Small intestine (tissue), 7 donors: ENCODE results near the gene DYDC2. TPM values are rescaled to one million over a fixed set of nuclear protein-coding genes. Genes with fewer than 3 reads are reported as not detected.
A peak's percentile ranks its signal among the peaks of the same experiment; 100 is the strongest.

Source experiments
- DNase-seq, 2 donors: peaks; one replicate each; pipeline versions ENCODE4 v3.0.0 to v3.0.0-alpha.2; 2013
- FAIRE-seq: peaks from 2 replicates; lab custom pipeline; 2012; peaks lifted over from hg19 to GRCh38; lab: Jason Lieb, UNC
- H3K27ac ChIP-seq, 3 donors: one replicate each; pipeline ENCODE4 v1.5.1; 2013; ENCODE audit warnings: low read length in 2 of 3, mild to moderate bottlenecking in 2 of 3, control low read depth in 1 of 3, inconsistent platforms in 1 of 3, low read depth in 1 of 3, moderate library complexity in 1 of 3
- H3K27me3 ChIP-seq, 3 donors: one replicate each; pipeline ENCODE4 v1.6.1; 2013; ENCODE audit warnings: low read length in 3 of 3, inconsistent platforms in 1 of 3; ENCODE audit not compliant: control insufficient read depth in 3 of 3, insufficient read depth in 3 of 3
- H3K36me3 ChIP-seq, 3 donors: one replicate each; pipeline ENCODE4 v1.6.1; 2013; ENCODE audit warnings: low read length in 3 of 3, inconsistent platforms in 1 of 3, low read depth in 1 of 3, mild to moderate bottlenecking in 1 of 3, moderate library complexity in 1 of 3; ENCODE audit not compliant: control insufficient read depth in 3 of 3, insufficient read depth in 2 of 3
- H3K4me1 ChIP-seq, 3 donors: one replicate each; pipeline ENCODE4 v1.6.1; 2013; ENCODE audit warnings: low read length in 2 of 3, inconsistent platforms in 1 of 3, low read depth in 1 of 3, mild to moderate bottlenecking in 1 of 3, moderate library complexity in 1 of 3; ENCODE audit not compliant: control insufficient read depth in 3 of 3, insufficient read depth in 2 of 3
- H3K4me3 ChIP-seq, 3 donors: one replicate each; pipeline ENCODE4 v1.5.1; 2013; ENCODE audit warnings: low read length in 3 of 3, control low read depth in 1 of 3, inconsistent platforms in 1 of 3, low read depth in 1 of 3, mild to moderate bottlenecking in 1 of 3, moderate library complexity in 1 of 3
- H3K9me3 ChIP-seq, 2 donors: one replicate each; pipeline ENCODE4 v1.6.1; 2013; ENCODE audit warnings: low read depth in 1 of 2, low read length in 1 of 2; ENCODE audit not compliant: control insufficient read depth in 2 of 2, insufficient read depth in 1 of 2
- WGBS, 3 donors: extraction: QIAGEN DNeasy Blood & Tissue Kit; methylation state at CpG; one replicate each; pipeline ENCODE4 v1.1.7; 2013; 5-methylcytosine and 5-hydroxymethylcytosine counted together
- polyA plus RNA-seq, 4 donors: library from polyadenylated mRNA; stranded (reverse) in 3 of 4; unstranded in 1 of 4; fragments of 200-250 nt in 3 of 4; fragments of 120-200 nt in 1 of 4; gene quantifications; one replicate each; pipeline versions ENCODE4 v1.2.1 to v1.2.3, GENCODE V29; 2013
- donor health status: healthy with polysubstance abuse.
- donor health status: control.
- donor health status: control.
- donor health status: Bipolar disorder and iron deficiency.
- donor health status: healthy.

The DYDC2 gene
- polyA plus RNA-seq, 4 donors = 0.64 to 1.4 TPM; not detected in 2

GRCh38 chr10:80400136-80400804, 43.7 kb downstream of the DYDC2 start:
- H3K27ac ChIP-seq = no peak overlapping the region
- no peak overlapping the region for H3K4me3 ChIP-seq
- no peaks in the 10 kb centered on the region for H3K4me1 ChIP-seq
- DNase-seq = no peak
- H3K36me3 ChIP-seq = no peaks in the 10 kb centered on the region
- FAIRE-seq = no peak
- H3K27me3 ChIP-seq = no peaks in the 10 kb centered on the region
- H3K9me3 ChIP-seq = no peaks in the 10 kb centered on the region
- 59 to 67% (median 63%) methylated on average over 8 of the region's 8 CpGs for WGBS, 3 donors

- WGBS, 3 donors = 57 to 97% (median 86%) methylated on average over 1 of the region's 1 CpG
- FAIRE-seq (no peak), DNase-seq (no peak)
Observed at GRCh38 chr10:80405035-80405434, 48.5 kb downstream of the DYDC2 start.

DNA sequence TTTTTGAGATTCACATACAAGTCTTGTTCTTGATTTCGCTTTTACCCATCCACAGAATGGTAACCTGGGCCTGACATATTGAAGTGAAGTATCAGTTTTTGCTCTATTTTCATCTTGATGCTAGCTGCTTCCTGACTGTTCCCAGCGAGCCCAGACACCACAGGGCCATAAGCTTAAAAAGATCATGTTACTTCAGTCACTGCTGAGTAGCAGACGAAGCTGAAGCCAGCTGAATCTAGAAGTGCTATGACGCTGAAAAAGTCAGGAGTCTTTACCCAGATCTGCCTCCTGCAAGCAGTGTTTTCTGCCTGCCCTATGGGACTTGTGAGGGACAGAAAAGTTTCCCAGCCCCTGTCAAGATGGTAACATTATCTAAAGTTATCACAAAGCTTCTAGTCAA, 49.0 kb downstream of the DYDC2 start:
- FAIRE-seq (no peak), DNase-seq (no peak)
- H3K4me1 ChIP-seq = peaks cover 0 to 28% (median 0%) of the 10 kb centered on the region in 3 donors
- no peaks in the 10 kb centered on the region for H3K27me3 ChIP-seq
- no peak overlapping the region for H3K27ac ChIP-seq
- no peaks in the 10 kb centered on the region for H3K9me3 ChIP-seq
- H3K36me3 ChIP-seq = no peaks in the 10 kb centered on the region
- no peak overlapping the region for H3K4me3 ChIP-seq
- 66 to 94% (median 82%) methylated on average over 4 of the region's 4 CpGs for WGBS, 3 donors

More at GRCh38 chr10:80405035-80405434, 48.5 kb downstream of the DYDC2 start:
- H3K4me1 ChIP-seq = peaks cover 0 to 23% (median 0%) of the 10 kb centered on the region in 3 donors
- H3K27me3 ChIP-seq = no peaks in the 10 kb centered on the region
- no peaks in the 10 kb centered on the region for H3K9me3 ChIP-seq
- no peaks in the 10 kb centered on the region for H3K36me3 ChIP-seq
- H3K4me3 ChIP-seq = no peak overlapping the region
- H3K27ac ChIP-seq = no peak overlapping the region

DNA sequence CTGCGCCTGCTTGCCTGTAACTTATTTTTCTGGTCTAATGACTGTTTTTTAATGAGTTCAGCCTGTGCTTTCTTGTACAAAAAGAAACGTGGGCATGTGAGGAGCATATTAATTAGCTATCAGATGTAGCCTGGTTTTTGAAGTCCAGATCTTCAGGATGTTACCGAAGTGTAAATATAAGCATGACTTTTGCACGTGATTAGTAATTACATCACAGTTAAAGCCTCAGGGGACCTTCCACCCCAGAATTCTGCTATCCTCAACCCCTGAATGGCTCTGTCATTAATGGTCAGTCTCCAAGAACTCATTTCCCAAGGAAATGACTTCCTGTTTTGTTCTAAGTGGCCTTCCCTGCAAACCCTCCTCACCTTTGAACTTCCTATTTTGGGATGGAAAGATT, 49.6 kb downstream of the DYDC2 start:
- peak in 1 of 2 donors; percentile 25 for DNase-seq
- WGBS, 3 donors = 54 to 59% (median 57%) methylated on average over 4 of the region's 4 CpGs
- Histone ChIP-seq H3K27ac (peak overlapping the region in 2 of 3 donors; percentile 25 to 37), H3K4me1 (peaks cover 0 to 34% (median 5%) of the 10 kb centered on the region in 3 donors), H3K4me3 (no peak overlapping the region), H3K36me3 (peaks cover 0 to 1% (median 0%) of the 10 kb centered on the region in 3 donors), H3K9me3 (no peaks in the 10 kb centered on the region), H3K27me3 (no peaks in the 10 kb centered on the region)
- FAIRE-seq = no peak

DNA sequence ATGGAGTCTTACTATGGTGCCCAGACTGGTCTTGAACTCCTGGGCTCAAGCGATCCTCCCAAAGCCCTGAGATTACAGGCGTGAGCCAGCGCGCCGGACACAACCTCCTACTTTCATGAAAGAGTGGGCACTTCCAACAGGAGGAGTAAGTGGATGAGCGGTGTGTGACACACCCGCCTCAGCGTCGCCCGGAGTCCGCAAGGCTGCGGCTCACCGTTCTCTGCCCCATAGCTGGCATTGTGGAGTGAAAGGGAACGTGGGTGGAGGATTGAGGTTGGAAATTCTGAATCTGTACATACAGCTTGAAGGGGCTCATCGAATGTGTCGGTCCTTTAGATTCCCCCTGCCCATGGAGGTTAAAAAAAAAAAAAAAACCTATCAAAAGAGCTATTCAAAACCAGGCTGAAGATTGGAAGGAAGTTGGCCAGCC, 51.2 kb downstream of the DYDC2 start:
- Histone ChIP-seq H3K27ac (peak overlapping the region; percentile 77 to 97 (median 85)), H3K27me3 (no peaks in the 10 kb centered on the region), H3K4me3 (peak overlapping the region; percentile 67 to 84 (median 70)), H3K36me3 (peaks cover 0 to 5% (median 0%) of the 10 kb centered on the region in 3 donors), H3K4me1 (peaks cover 5 to 49% (median 11%) of the 10 kb centered on the region in 3 donors), H3K9me3 (no peaks in the 10 kb centered on the region)
- FAIRE-seq (no peak), DNase-seq (peak; percentile 67 to 75)
- 4 to 11% (median 5%) methylated on average over 16 of the region's 16 CpGs for WGBS, 3 donors

GRCh38 chr10:80408242-80409101, 51.9 kb downstream of the DYDC2 start, which contains the start of gene PRXL2A:
PRXL2A (plus strand) TSS chr10:80408551; CDS start chr10:80420468, 11,917 bp downstream.
- Histone ChIP-seq H3K9me3 (no peaks in the 10 kb centered on the region), H3K27me3 (no peaks in the 10 kb centered on the region), H3K36me3 (peaks cover 0 to 5% (median 0%) of the 10 kb centered on the region in 3 donors), H3K4me1 (peaks cover 9 to 56% (median 12%) of the 10 kb centered on the region in 3 donors), H3K4me3 (peak within 1 kb of the TSS; percentile 67 to 84 (median 70)), H3K27ac (peak within 1 kb of the TSS; percentile 77 to 97 (median 85))
- peak; percentile 79 to 94 for DNase-seq
- WGBS, 3 donors = 1 to 2% (median 1%) methylated on average over 80 to 96 of the region's 96 CpGs
- no peak for FAIRE-seq

DNA sequence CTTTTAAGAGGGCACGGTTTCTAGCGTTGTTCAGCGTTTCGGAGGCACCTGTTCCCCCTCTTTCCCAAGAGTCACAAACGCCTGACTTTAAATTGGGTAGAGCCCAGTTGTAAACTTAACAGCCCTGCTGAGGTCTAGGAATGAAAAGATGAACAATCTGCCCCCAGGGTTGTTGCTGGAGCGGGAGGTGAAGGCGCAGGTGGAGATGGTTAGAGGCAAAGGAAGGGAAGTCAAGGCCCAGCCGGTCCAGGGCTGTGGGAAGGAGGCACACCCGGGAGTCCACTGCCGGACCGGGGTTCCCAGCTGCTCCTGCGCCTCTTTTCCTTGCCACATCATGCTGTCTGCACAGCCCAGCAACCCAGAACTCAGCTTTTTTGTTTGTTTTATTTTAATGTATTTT, 52.5 kb downstream of the DYDC2 start:
- FAIRE-seq (no peak), DNase-seq (peak in 1 of 2 donors; percentile 31)
- Histone ChIP-seq H3K36me3 (peaks cover 0 to 5% (median 0%) of the 10 kb centered on the region in 3 donors), H3K9me3 (no peaks in the 10 kb centered on the region), H3K4me1 (peaks cover 12 to 62% (median 13%) of the 10 kb centered on the region in 3 donors), H3K4me3 (peak overlapping the region; percentile 67 to 84 (median 70)), H3K27me3 (no peaks in the 10 kb centered on the region), H3K27ac (peak overlapping the region; percentile 77 to 97 (median 85))
- 9 to 36% (median 26%) methylated on average over 12 of the region's 12 CpGs for WGBS, 3 donors

DNA sequence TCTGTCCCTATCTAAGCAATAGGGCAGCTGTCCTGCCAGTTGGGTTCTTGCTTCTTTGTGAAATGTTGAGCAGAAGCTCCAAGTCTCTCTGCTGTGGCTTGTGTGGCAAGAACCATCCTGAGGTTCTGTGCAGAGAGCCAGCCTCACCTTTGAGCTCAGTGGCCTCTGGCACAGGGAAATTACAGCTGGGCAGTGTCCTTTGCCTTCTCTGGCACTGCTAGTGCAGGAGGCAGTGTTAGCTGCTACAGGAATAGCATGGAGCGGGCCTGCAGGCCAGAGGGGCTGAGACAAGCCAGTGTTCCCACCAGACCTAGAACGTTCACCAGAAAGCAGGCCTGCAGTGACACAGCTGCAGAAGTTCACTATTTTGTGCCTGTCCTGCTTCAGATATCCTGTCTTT, 53.5 kb downstream of the DYDC2 start:
- FAIRE-seq = no peak
- H3K36me3 ChIP-seq = peaks cover 0 to 5% (median 0%) of the 10 kb centered on the region in 3 donors
- H3K9me3 ChIP-seq = no peaks in the 10 kb centered on the region
- no peaks in the 10 kb centered on the region for H3K27me3 ChIP-seq
- no peak overlapping the region for H3K4me3 ChIP-seq
- H3K4me1 ChIP-seq = peaks cover 16 to 70% (median 18%) of the 10 kb centered on the region in 3 donors
- peak; percentile 61 to 88 for DNase-seq
- 19 to 48% (median 33%) methylated on average over 2 of the region's 2 CpGs for WGBS, 3 donors
- peak overlapping the region; percentile 18 to 85 (median 59) for H3K27ac ChIP-seq
